ENCODE measurements around the gene FYN. TPM values are rescaled to one million over a fixed set of nuclear protein-coding genes. Genes with fewer than 3 reads are reported as not detected.
"Not testable (repeated sequence)": the region's sequence is repeated elsewhere in the genome, so short reads cannot be mapped to it uniquely, and the experiment has no call there.

FYN gene
- total RNA-seq, 1 experiment from 2014 or later = 37.8 TPM

GRCh38 chr6:111837641-111838500 is 35.4 kb downstream of the FYN start:
- CTCF ChIA-PET = no interaction called here
- no peak for DNase-seq (ENCODE audit: unreplicated experiment)

DNA sequence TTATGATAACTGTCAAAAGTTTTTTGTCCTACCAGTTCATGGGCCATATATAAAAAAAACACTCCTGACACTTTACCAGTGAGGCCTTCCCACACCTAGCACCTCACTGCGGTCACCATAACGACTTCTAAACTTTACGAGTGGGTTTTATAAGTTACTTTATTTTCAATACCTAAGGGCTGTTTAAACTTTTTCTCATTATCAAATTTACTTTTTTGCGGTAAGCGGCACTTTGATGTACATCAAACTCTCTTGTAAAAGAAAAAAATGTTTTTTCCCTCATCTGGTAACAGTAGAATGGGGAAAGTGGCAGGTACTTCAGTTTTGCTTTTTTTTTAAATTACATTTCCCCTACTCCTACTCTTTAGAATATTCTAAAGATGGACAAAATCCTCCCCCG is 36.2 kb downstream of the FYN start:
- Mint-ChIP-seq H3K36me3 (ENCODE audit: insufficient read depth, unreplicated experiment) (no peaks in the 10 kb centered on the region), H3K27me3 (ENCODE audit: insufficient read depth, unreplicated experiment) (no peaks in the 10 kb centered on the region), H3K27ac (ENCODE audit: low read depth, unreplicated experiment) (no peak overlapping the region), H3K9me3 (ENCODE audit: unreplicated experiment) (no peaks in the 10 kb centered on the region), H3K4me1 (ENCODE audit: insufficient read depth, unreplicated experiment) (no peaks in the 10 kb centered on the region), H3K4me3 (ENCODE audit: unreplicated experiment) (no peak overlapping the region)
- CTCF ChIA-PET = no interaction called here
- TF ChIP-seq, protein P1, sequence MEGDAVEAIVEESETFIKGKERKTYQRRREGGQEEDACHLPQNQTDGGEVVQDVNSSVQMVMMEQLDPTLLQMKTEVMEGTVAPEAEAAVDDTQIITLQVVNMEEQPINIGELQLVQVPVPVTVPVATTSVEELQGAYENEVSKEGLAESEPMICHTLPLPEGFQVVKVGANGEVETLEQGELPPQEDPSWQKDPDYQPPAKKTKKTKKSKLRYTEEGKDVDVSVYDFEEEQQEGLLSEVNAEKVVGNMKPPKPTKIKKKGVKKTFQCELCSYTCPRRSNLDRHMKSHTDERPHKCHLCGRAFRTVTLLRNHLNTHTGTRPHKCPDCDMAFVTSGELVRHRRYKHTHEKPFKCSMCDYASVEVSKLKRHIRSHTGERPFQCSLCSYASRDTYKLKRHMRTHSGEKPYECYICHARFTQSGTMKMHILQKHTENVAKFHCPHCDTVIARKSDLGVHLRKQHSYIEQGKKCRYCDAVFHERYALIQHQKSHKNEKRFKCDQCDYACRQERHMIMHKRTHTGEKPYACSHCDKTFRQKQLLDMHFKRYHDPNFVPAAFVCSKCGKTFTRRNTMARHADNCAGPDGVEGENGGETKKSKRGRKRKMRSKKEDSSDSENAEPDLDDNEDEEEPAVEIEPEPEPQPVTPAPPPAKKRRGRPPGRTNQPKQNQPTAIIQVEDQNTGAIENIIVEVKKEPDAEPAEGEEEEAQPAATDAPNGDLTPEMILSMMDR (IDR thresholded peaks at IDR 0.05; ENCODE audit: unreplicated experiment) = no peak
- no TSS peak for BruUV-seq (replicated peaks)
- intact Hi-C loops (cut with micrococcal nuclease) = no loop called here
- no peak for DNase-seq (ENCODE audit: unreplicated experiment)
- POLR2A ChIA-PET = no interaction called here

More at GRCh38 chr6:111837641-111838500, 35.4 kb downstream of the FYN start:
- TF ChIP-seq, protein P1 (IDR thresholded peaks at IDR 0.05; ENCODE audit: unreplicated experiment) = no peak
- Mint-ChIP-seq H3K4me3 (ENCODE audit: unreplicated experiment) (no peak overlapping the region), H3K9me3 (ENCODE audit: unreplicated experiment) (no peaks in the 10 kb centered on the region), H3K4me1 (ENCODE audit: insufficient read depth, unreplicated experiment) (no peaks in the 10 kb centered on the region), H3K27ac (ENCODE audit: low read depth, unreplicated experiment) (no peak overlapping the region), H3K36me3 (ENCODE audit: insufficient read depth, unreplicated experiment) (no peaks in the 10 kb centered on the region), H3K27me3 (ENCODE audit: insufficient read depth, unreplicated experiment) (no peaks in the 10 kb centered on the region)
- POLR2A ChIA-PET = no interaction called here
- intact Hi-C loops (cut with micrococcal nuclease) = no loop called here
- BruUV-seq (replicated peaks) = no TSS peak

- no peaks in the 10 kb centered on the region for H3K4me1 Mint-ChIP-seq (ENCODE audit: insufficient read depth, unreplicated experiment)
- no peak for DNase-seq (ENCODE audit: unreplicated experiment)
- H3K27ac Mint-ChIP-seq (ENCODE audit: low read depth, unreplicated experiment) = no peak overlapping the region
- intact Hi-C loops (cut with micrococcal nuclease) = no loop called here
- no peaks in the 10 kb centered on the region for H3K27me3 Mint-ChIP-seq (ENCODE audit: insufficient read depth, unreplicated experiment)
- H3K4me3 Mint-ChIP-seq (ENCODE audit: unreplicated experiment) = no peak overlapping the region
- TF ChIP-seq, protein P1 (IDR thresholded peaks at IDR 0.05; ENCODE audit: unreplicated experiment) = no peak
- CTCF ChIA-PET = no interaction called here
- BruUV-seq (replicated peaks) = no TSS peak
- H3K9me3 Mint-ChIP-seq (ENCODE audit: unreplicated experiment) = no peaks in the 10 kb centered on the region
- H3K36me3 Mint-ChIP-seq (ENCODE audit: insufficient read depth, unreplicated experiment) = no peaks in the 10 kb centered on the region
- POLR2A ChIA-PET = no interaction called here
Observed at GRCh38 chr6:111835807-111836206, 37.4 kb downstream of the FYN start.

- POLR2A ChIA-PET; BruUV-seq (replicated peaks); H3K27ac Mint-ChIP-seq (ENCODE audit: low read depth, unreplicated experiment); intact Hi-C loops (cut with micrococcal nuclease); H3K36me3 Mint-ChIP-seq (ENCODE audit: insufficient read depth, unreplicated experiment); H3K4me3 Mint-ChIP-seq (ENCODE audit: unreplicated experiment); DNase-seq (ENCODE audit: unreplicated experiment); H3K27me3 Mint-ChIP-seq (ENCODE audit: insufficient read depth, unreplicated experiment); H3K4me1 Mint-ChIP-seq (ENCODE audit: insufficient read depth, unreplicated experiment); H3K9me3 Mint-ChIP-seq (ENCODE audit: unreplicated experiment): not testable (repeated sequence)
- CTCF ChIA-PET = interaction anchor here (0.7 kb wide), 1 partner anchor 10 kb away, joined by 4 read pairs; no protein-coding TSS in a partner anchor
Observed at GRCh38 chr6:111835398-111835797, 37.9 kb downstream of the FYN start.
